Measurements from ENCODE around the gene SDHAF1.

DNA sequence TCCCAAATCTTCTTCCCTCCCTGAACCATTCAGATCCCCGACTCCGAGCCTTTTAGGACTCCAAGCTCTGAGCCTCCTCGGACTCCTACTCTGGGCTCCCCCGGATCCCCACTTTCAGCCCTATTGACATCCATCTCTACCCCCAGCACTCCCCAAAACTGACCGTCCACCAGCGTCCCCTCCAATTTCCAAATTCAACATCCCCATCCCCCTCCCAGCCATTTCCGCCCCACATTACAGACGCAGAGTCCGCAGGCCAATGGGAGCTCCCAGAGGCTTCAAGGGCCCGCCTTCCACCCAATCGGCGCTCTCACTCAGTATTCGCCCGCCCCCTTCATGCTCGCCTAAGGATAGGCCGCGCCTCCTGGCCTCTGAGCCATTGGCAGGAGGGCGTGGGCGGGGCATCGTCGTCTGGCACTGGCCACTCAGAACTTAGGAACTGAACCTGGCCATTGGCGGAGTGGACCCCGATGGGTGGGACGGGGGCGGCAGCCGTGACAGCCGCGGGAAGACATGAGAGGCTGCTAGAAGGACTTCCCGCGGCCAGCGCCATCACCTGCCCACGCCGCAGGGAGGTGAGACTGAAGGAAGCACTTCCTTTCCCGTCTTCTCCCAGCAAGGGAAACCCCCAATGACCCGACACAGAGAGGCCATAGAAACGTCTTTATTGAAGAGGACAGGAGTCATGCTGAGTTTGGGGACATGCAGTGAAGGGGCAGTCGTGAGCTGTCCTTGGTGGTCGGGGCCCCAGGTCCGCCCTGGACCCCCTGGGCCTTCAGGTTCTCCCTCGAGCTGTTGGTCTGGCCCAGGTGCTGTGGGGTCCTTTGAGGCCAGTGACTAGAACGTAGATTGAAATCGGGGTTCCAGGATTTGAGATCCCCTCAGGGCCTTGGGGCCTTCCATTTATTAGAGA, 19.3 kb downstream of the SDHAF1 start, which contains the start of gene ALKBH6:
- TF ChIP-seq ZFP3 (CRISPR knock-in tag; IDR thresholded peaks at IDR 0.05) (no peak), ZNF565 (CRISPR knock-in tag; conservative IDR thresholded peaks at IDR 0.05; ENCODE audit: low read depth) (no peak), ARNTL (CRISPR knock-in tag; IDR thresholded peaks at IDR 0.05; ENCODE audit: borderline replicate concordance, low read depth) (no peak), RARB (CRISPR knock-in tag; IDR thresholded peaks at IDR 0.05) (no peak), CSDC2 (CRISPR knock-in tag; IDR thresholded peaks at IDR 0.05) (no peak), BACH2 (CRISPR knock-in tag; IDR thresholded peaks at IDR 0.05; ENCODE audit: borderline replicate concordance) (no peak)
- TF ChIP-seq, protein P1, sequence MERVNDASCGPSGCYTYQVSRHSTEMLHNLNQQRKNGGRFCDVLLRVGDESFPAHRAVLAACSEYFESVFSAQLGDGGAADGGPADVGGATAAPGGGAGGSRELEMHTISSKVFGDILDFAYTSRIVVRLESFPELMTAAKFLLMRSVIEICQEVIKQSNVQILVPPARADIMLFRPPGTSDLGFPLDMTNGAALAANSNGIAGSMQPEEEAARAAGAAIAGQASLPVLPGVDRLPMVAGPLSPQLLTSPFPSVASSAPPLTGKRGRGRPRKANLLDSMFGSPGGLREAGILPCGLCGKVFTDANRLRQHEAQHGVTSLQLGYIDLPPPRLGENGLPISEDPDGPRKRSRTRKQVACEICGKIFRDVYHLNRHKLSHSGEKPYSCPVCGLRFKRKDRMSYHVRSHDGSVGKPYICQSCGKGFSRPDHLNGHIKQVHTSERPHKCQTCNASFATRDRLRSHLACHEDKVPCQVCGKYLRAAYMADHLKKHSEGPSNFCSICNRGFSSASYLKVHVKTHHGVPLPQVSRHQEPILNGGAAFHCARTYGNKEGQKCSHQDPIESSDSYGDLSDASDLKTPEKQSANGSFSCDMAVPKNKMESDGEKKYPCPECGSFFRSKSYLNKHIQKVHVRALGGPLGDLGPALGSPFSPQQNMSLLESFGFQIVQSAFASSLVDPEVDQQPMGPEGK (CRISPR knock-in tag; IDR thresholded peaks at IDR 0.05; ENCODE audit: borderline replicate concordance), result no peak

All from SK-N-SH treated with all-trans-retinoic acid at 6 μM for 48 hours (cell line).